ENCODE measurements around the gene TBC1D9. TPM values are rescaled to one million over a fixed set of nuclear protein-coding genes. Genes with fewer than 3 reads are reported as not detected.

Gene TBC1D9
- total and polyA plus RNA-seq, 2 of the 13 experiments (the other 11 are each of a cell fraction or from before 2014, with no cell fraction given), result 11.9 to 12.2 TPM

DNA sequence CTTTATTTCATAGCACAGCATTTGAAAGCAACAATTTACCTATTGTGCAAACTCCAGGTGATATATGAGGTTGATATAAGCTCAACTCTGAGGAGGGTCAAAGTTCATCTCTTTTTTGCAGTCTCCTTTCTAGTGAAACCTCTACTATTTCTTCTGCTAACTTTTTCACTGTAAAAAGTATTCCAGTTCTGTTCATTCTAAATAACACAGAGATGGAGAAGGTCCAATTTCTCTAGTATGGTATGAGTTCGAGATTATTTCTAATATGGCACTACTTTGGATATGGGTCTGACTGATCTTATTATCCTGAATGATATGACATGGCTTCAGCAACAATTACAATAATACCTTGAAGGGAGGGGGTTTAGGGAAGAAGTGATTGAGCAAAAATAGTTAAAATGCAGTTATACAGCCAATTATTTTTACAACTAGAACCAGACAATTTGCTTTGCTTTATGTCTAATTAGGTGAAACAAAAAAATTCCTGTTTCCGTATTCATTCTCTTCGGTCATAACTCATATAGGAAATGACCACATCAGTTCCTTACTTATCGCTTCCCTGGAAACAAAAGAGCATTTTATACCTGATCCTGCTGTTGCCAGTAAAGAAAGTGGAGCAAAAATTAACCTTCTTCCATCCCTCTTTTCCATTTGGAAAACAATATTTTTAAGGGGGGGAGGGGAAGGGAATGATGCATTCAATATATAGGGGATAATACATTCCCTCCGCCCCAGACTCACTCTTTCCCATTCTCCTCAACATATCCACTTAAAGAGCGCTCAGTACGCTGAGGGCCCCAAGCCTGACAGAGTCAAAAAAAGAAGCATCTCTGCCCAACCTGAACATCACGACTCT is 1.0 kb downstream of the TBC1D9 start (continued):
- TF ChIP-seq HNF4G (IDR thresholded peaks at IDR 0.05; ENCODE audit: borderline replicate concordance, low read depth, low read length) (0 out of 2 replicates have a peak, but pooled peaks have one; percentile 11), HNF4G (CRISPR knock-in tag; IDR thresholded peaks at IDR 0.05; ENCODE audit: borderline replicate concordance, low read depth) (no peak), HNF4A (CRISPR knock-in tag; IDR thresholded peaks at IDR 0.05) (peak; percentile 22; the same call in 1 of the 2 replicates), ATF1 (CRISPR knock-in tag; IDR thresholded peaks at IDR 0.05) (0 out of 2 replicates have a peak, but pooled peaks have one; percentile 42)
- TF ChIP-seq, protein P1, sequence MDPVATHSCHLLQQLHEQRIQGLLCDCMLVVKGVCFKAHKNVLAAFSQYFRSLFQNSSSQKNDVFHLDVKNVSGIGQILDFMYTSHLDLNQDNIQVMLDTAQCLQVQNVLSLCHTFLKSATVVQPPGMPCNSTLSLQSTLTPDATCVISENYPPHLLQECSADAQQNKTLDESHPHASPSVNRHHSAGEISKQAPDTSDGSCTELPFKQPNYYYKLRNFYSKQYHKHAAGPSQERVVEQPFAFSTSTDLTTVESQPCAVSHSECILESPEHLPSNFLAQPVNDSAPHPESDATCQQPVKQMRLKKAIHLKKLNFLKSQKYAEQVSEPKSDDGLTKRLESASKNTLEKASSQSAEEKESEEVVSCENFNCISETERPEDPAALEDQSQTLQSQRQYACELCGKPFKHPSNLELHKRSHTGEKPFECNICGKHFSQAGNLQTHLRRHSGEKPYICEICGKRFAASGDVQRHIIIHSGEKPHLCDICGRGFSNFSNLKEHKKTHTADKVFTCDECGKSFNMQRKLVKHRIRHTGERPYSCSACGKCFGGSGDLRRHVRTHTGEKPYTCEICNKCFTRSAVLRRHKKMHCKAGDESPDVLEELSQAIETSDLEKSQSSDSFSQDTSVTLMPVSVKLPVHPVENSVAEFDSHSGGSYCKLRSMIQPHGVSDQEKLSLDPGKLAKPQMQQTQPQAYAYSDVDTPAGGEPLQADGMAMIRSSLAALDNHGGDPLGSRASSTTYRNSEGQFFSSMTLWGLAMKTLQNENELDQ (CRISPR knock-in tag; IDR thresholded peaks at IDR 0.05; ENCODE audit: borderline replicate concordance), result no peak

DNA sequence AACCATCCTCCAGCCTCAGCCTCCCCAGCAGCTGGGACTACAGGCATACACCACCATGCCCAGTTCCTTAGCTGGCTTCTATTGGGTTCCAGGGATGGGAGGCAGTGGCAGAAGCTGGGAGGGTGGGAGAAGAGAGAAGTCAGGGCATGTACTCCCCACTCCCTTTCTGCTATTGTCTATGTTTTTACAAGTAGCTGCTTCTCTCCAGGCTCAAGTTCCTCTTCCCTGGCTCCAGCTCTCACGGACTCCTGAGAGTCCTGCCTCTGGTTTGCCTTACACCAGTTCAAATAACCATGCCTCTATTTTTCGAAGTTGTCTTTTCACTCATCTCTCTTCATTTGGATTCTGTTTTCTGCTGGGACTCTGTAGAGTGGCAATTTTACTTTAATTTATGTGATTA is 2.9 kb downstream of the TBC1D9 start:
- Histone ChIP-seq H3K27me3 (ENCODE audit: control insufficient read depth in 1 of 2, insufficient read depth in 2 of 2, low read length in 2 of 2) (no peaks in the 10 kb centered on the region), H3K4me3 (replicated peaks in 1 of 3; ENCODE audit: insufficient read depth in 1 of 3, low read depth in 2 of 3, low read length in 3 of 3) (no peak overlapping the region; a peak in 1 of 6 replicates), H3K4me2 (ENCODE audit: low read depth, low read length) (peak overlapping the region; percentile 80), H3K9ac (ENCODE audit: insufficient read depth, low read depth, low read length) (no peak overlapping the region), H3K27ac (ENCODE audit: extremely low read length, insufficient read depth, low read length) (no peak overlapping the region), H3K4me1 (ENCODE audit: insufficient read depth, low read length) (peaks cover 38% of the 10 kb centered on the region), H2AFZ (ENCODE audit: low read length) (no peak overlapping the region), H3K9me3 (ENCODE audit: low read length) (peaks cover 4% of the 10 kb centered on the region; the same call in 1 of the 2 replicates), H4K20me1 (ENCODE audit: insufficient read depth, low read length) (no peaks in the 10 kb centered on the region), H3K79me2 (ENCODE audit: insufficient read depth, low read length) (peaks cover 70% of the 10 kb centered on the region), H3K36me3 (replicated peaks in 1 of 2; ENCODE audit: control insufficient read depth in 1 of 2, insufficient read depth in 2 of 2, low read length in 2 of 2) (peaks cover 0 to 3% of the 10 kb centered on the region in 2 experiments; a peak in 2 of 5 replicates)
- FAIRE-seq (no peak), ATAC-seq (no peak), DNase-seq (ENCODE audit: low spot score) (no peak)
- POLR2A ChIA-PET, result no interaction called here
- in situ Hi-C loops (cut with HindIII; ENCODE audit: extremely low pct_ligation_motif_present, low pct_unique_long_range_greater_than_20kb) (loop anchor here (10.0 kb wide), 1 partner anchor 109 kb away; no protein-coding TSS in a partner anchor), intact Hi-C loops (cut with micrococcal nuclease; ENCODE audit: unreplicated experiment) (loop anchor here (10.0 kb wide), 1 partner anchor 229 kb away; the partner anchor contains the start of gene ELMOD2)
- 94% methylated on average over 2 of the region's 2 CpGs for WGBS (ENCODE audit: low lambda C conversion rate)
- CTCF ChIA-PET (ENCODE audit: low intra/inter-chr PET ratio, low total read pairs), result no interaction called here
- no TSS peak for BruUV-seq (replicated peaks)
- TF ChIP-seq HHEX (CRISPR knock-in tag; IDR thresholded peaks at IDR 0.05) (no peak), PPARG (CRISPR knock-in tag; conservative IDR thresholded peaks at IDR 0.05) (no peak), ELF4 (CRISPR knock-in tag; IDR thresholded peaks at IDR 0.05; ENCODE audit: borderline replicate concordance) (no peak), SNAPC2 (CRISPR knock-in tag; IDR thresholded peaks at IDR 0.05) (no peak), ZNF430 (CRISPR knock-in tag; IDR thresholded peaks at IDR 0.05) (no peak), KAT7 (CRISPR knock-in tag; IDR thresholded peaks at IDR 0.05; ENCODE audit: borderline replicate concordance) (no peak), NR2F1 (CRISPR knock-in tag; IDR thresholded peaks at IDR 0.05) (no peak), EEA1 (CRISPR knock-in tag; IDR thresholded peaks at IDR 0.05; ENCODE audit: borderline replicate concordance) (no peak)
- TF ChIP-seq, protein P2, sequence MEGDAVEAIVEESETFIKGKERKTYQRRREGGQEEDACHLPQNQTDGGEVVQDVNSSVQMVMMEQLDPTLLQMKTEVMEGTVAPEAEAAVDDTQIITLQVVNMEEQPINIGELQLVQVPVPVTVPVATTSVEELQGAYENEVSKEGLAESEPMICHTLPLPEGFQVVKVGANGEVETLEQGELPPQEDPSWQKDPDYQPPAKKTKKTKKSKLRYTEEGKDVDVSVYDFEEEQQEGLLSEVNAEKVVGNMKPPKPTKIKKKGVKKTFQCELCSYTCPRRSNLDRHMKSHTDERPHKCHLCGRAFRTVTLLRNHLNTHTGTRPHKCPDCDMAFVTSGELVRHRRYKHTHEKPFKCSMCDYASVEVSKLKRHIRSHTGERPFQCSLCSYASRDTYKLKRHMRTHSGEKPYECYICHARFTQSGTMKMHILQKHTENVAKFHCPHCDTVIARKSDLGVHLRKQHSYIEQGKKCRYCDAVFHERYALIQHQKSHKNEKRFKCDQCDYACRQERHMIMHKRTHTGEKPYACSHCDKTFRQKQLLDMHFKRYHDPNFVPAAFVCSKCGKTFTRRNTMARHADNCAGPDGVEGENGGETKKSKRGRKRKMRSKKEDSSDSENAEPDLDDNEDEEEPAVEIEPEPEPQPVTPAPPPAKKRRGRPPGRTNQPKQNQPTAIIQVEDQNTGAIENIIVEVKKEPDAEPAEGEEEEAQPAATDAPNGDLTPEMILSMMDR (CRISPR knock-in tag; IDR thresholded peaks at IDR 0.05), result no peak
- TF ChIP-seq, protein P3, sequence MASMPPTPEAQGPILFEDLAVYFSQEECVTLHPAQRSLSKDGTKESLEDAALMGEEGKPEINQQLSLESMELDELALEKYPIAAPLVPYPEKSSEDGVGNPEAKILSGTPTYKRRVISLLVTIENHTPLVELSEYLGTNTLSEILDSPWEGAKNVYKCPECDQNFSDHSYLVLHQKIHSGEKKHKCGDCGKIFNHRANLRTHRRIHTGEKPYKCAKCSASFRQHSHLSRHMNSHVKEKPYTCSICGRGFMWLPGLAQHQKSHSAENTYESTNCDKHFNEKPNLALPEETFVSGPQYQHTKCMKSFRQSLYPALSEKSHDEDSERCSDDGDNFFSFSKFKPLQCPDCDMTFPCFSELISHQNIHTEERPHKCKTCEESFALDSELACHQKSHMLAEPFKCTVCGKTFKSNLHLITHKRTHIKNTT (CRISPR knock-in tag; IDR thresholded peaks at IDR 0.05), result no peak
- TF ChIP-seq, protein P4, sequence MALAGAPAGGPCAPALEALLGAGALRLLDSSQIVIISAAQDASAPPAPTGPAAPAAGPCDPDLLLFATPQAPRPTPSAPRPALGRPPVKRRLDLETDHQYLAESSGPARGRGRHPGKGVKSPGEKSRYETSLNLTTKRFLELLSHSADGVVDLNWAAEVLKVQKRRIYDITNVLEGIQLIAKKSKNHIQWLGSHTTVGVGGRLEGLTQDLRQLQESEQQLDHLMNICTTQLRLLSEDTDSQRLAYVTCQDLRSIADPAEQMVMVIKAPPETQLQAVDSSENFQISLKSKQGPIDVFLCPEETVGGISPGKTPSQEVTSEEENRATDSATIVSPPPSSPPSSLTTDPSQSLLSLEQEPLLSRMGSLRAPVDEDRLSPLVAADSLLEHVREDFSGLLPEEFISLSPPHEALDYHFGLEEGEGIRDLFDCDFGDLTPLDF (CRISPR knock-in tag; IDR thresholded peaks at IDR 0.05), result no peak

All from HepG2 (cell line).